OCI-LY7 (cell line): ENCODE results near the gene PPP2R2B. TPM values are rescaled to one million over a fixed set of nuclear protein-coding genes. Genes with fewer than 3 reads are reported as not detected.

Source experiments
- BruUV-seq: library from RNA; stranded (reverse); fragments of 400-500 nt; replicated peaks from 2 replicates; lab custom pipeline; 2021; lab: Mats Ljungman, UMichigan
- CTCF ChIA-PET: fragments of 300-600 bp; sonication (Branson Sonifier 250); formaldehyde crosslinking; loops from one replicate; lab custom pipeline; 2022; ENCODE audit warnings: antibody characterized with exemption; ENCODE audit not compliant: unreplicated experiment; lab: Charles Lee
- POLR2A ChIA-PET: fragments of 300-600 bp; sonication (Branson Sonifier 250); formaldehyde crosslinking; loops from one replicate; lab custom pipeline; 2022; ENCODE audit warnings: antibody characterized with exemption; lab: Charles Lee
- DNase-seq: peaks from one replicate; pipeline ENCODE4 v3.0.0-alpha.2; 2015; ENCODE audit warnings: low spot score
- H2AFZ ChIP-seq: fragments of 200-600 bp; sonication (generic), shearing (Covaris generic); 2 replicates; pipeline ENCODE4 v1.6.1; 2014; ENCODE audit warnings: mild to moderate bottlenecking, antibody characterized with exemption, low read length, moderate library complexity
- H3K27ac ChIP-seq: fragments of 200-600 bp; sonication (generic); 2 replicates; pipeline ENCODE4 v1.5.1; 2014; ENCODE audit warnings: mixed run types, low read depth, mild to moderate bottlenecking, moderate library complexity, low read length, inconsistent platforms; ENCODE audit not compliant: poor library complexity, severe bottlenecking
- H3K36me3 ChIP-seq: fragments of 200-600 bp; sonication (generic); 2 replicates; pipeline ENCODE4 v1.6.1; 2014; ENCODE audit warnings: mild to moderate bottlenecking, antibody characterized with exemption, low read length, moderate library complexity, mixed read lengths; ENCODE audit not compliant: insufficient read depth
- H3K4me1 ChIP-seq: fragments of 200-600 bp; sonication (generic); 2 replicates; pipeline ENCODE4 v1.5.1; 2014; ENCODE audit warnings: mild to moderate bottlenecking, low read length; ENCODE audit not compliant: insufficient read depth, poor library complexity, severe bottlenecking
- H3K4me2 ChIP-seq: fragments of 200-600 bp; sonication (generic); 2 replicates; pipeline ENCODE4 v1.6.1; 2014; ENCODE audit warnings: mild to moderate bottlenecking, low read length
- H3K4me3 ChIP-seq: fragments of 200-600 bp; sonication (generic); 2 replicates; pipeline ENCODE4 v1.5.1; 2014; ENCODE audit warnings: mild to moderate bottlenecking, low read depth, low read length; ENCODE audit not compliant: poor library complexity, severe bottlenecking
- H3K79me2 ChIP-seq: fragments of 200-600 bp; sonication (generic); 2 replicates; pipeline ENCODE4 v1.6.1; 2016; ENCODE audit warnings: low read depth, mild to moderate bottlenecking, low read length, moderate library complexity, mixed read lengths; ENCODE audit not compliant: insufficient read depth
- H3K9me2 ChIP-seq: fragments of 200-600 bp; sonication (generic); 2 replicates; pipeline ENCODE4 v1.6.1; 2016; ENCODE audit warnings: mild to moderate bottlenecking, low read length, mixed read lengths; ENCODE audit not compliant: insufficient read depth
- H3K9me3 ChIP-seq: fragments of 200-600 bp; sonication (generic); 2 replicates; pipeline ENCODE4 v1.6.1; 2014; ENCODE audit warnings: mild to moderate bottlenecking, mixed run types, low read length, mixed read lengths
- H4K20me1 ChIP-seq: fragments of 200-600 bp; sonication (generic); 2 replicates; pipeline ENCODE4 v1.6.1; 2014; ENCODE audit warnings: mild to moderate bottlenecking, antibody characterized with exemption, low read length, moderate library complexity, mixed read lengths; ENCODE audit not compliant: insufficient read depth
- EZH2phosphoT487 ChIP-seq: fragments of 200-600 bp; sonication (generic); IDR thresholded peaks from 2 replicates; pipeline ENCODE4 v1.6.1; 2018; ENCODE audit warnings: low read depth, borderline replicate concordance, mild to moderate bottlenecking, mixed run types, antibody characterized with exemption, low read length, moderate library complexity, mixed read lengths
- intact Hi-C: fragments of 100-400 bp; cut with micrococcal nuclease; formaldehyde crosslinking; loops from one replicate; pipeline ENCODE4 v1.10.0; 2022; ENCODE audit not compliant: unreplicated experiment
- total RNA-seq, 2 experiments: library from RNA; depleted of rRNA in 1 of 2; stranded (reverse); fragments of >200 nt in 1 of 2; shearing (Covaris generic) in 1 of 2; gene quantifications; 2 replicates each; pipeline ENCODE4 v1.2.3, GENCODE V29; 2014 to 2022
- TF ChIP-seq, protein P1 (sequence below): fragments of 200-600 bp; sonication (generic); conservative IDR thresholded peaks from 2 replicates; pipeline ENCODE4 v1.5.1; 2014; ENCODE audit warnings: mild to moderate bottlenecking, antibody characterized with exemption, low read length, moderate library complexity, mixed read lengths

Gene PPP2R2B
- total RNA-seq, 2 experiments from 2014 or later, result not detected

DNA sequence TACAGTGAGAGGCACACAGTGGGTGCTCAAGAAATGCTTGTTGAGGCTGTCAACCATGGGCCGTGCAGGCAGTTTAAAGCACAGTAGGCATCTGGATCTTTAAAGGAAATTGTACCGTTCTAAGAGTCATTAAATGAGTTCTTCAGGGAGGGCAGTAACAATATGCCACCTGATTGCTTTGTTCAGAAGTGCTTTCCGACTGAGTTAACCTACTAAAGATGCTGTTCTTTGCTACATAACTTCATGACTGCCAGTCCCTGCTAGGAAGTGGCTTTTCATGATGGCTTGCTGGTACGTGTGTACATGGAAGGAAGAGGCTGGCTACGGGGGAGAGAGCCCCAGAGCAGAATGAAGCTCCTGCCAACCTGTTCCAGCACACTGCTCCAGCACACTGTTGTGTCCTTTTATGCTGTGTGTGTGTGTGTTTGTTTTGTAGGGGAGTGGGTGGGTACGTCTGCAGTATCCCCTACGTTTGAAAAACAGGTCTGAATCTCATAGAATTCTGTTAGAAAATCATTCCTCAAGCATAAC lies 41.9 kb upstream of the PPP2R2B start:
- Histone ChIP-seq H4K20me1 (no peaks in the 10 kb centered on the region), H3K79me2 (no peaks in the 10 kb centered on the region), H3K36me3 (no peaks in the 10 kb centered on the region), H3K4me1 (no peaks in the 10 kb centered on the region), H2AFZ (no peak overlapping the region), H3K9me3 (no peaks in the 10 kb centered on the region), H3K4me3 (no peak overlapping the region), H3K27ac (no peak overlapping the region), H3K4me2 (no peak overlapping the region), H3K9me2 (no peaks in the 10 kb centered on the region)
- intact Hi-C loops, result no loop called here
- ChIA-PET POLR2A (no interaction called here), CTCF (no interaction called here)
- BruUV-seq, result no TSS peak
- no peak for DNase-seq
- TF ChIP-seq, protein P1, sequence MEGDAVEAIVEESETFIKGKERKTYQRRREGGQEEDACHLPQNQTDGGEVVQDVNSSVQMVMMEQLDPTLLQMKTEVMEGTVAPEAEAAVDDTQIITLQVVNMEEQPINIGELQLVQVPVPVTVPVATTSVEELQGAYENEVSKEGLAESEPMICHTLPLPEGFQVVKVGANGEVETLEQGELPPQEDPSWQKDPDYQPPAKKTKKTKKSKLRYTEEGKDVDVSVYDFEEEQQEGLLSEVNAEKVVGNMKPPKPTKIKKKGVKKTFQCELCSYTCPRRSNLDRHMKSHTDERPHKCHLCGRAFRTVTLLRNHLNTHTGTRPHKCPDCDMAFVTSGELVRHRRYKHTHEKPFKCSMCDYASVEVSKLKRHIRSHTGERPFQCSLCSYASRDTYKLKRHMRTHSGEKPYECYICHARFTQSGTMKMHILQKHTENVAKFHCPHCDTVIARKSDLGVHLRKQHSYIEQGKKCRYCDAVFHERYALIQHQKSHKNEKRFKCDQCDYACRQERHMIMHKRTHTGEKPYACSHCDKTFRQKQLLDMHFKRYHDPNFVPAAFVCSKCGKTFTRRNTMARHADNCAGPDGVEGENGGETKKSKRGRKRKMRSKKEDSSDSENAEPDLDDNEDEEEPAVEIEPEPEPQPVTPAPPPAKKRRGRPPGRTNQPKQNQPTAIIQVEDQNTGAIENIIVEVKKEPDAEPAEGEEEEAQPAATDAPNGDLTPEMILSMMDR, result no peak
- TF ChIP-seq EZH2phosphoT487, result no peak

DNA sequence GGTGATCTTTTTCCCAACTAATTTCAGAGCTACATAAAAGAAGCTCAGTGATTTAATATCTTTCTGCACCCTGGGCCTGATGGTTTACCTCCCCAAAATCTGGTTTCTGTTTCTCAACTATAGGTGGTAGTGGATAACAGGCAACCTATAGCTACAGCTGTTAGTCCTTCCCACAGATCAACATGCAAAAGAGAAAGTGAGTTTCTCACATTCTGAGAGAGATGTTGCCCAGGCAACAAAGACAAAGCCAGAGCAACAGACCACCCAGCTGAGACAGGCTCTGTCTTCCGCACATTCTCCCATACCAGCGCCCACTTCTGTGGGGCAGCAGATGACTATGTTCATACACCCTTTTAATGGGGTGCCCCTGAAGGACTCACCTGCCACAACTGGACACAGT lies 40.7 kb upstream of the PPP2R2B start:
- H2AFZ ChIP-seq, result no peak overlapping the region
- H3K9me3 ChIP-seq, result no peaks in the 10 kb centered on the region
- TF ChIP-seq, protein P1, result no peak
- TF ChIP-seq EZH2phosphoT487, result no peak
- H3K4me3 ChIP-seq, result no peak overlapping the region
- intact Hi-C loops, result no loop called here
- no peak overlapping the region for H3K4me2 ChIP-seq
- no peak overlapping the region for H3K27ac ChIP-seq
- no peaks in the 10 kb centered on the region for H4K20me1 ChIP-seq
- no peaks in the 10 kb centered on the region for H3K36me3 ChIP-seq
- BruUV-seq, result no TSS peak
- POLR2A ChIA-PET, result interaction anchor here (0.6 kb wide), 2 partner anchors 441 to 1959 kb away, joined by 3 to 5 read pairs; no protein-coding TSS in a partner anchor
- H3K79me2 ChIP-seq, result no peaks in the 10 kb centered on the region
- no peaks in the 10 kb centered on the region for H3K4me1 ChIP-seq
- CTCF ChIA-PET, result no interaction called here
- DNase-seq, result no peak
- H3K9me2 ChIP-seq, result no peaks in the 10 kb centered on the region

DNA sequence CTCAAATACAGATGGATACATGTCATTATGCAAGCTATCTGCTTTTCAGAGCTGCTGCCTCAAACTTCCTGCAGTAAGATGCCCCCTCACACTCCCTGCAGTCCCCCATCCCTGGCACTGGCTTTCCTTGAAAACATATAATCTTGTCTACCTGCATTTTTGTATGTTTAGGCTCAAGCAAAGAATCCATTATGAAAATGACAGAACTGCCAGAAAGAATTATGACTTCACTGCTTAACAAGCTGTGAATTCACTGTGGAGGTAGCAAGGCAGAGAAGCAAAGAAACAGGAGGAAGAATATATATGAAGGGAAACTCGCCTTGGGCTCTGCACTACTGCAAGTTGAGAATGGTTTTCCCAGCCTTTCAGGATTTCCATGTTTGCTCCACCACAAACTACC lies 39.4 kb upstream of the PPP2R2B start:
- H4K20me1 ChIP-seq, result no peaks in the 10 kb centered on the region
- H3K4me2 ChIP-seq, result no peak overlapping the region
- TF ChIP-seq, protein P1, result no peak
- no peak for TF ChIP-seq EZH2phosphoT487
- H3K79me2 ChIP-seq, result no peaks in the 10 kb centered on the region
- BruUV-seq, result no TSS peak
- H3K9me2 ChIP-seq, result no peaks in the 10 kb centered on the region
- H3K27ac ChIP-seq, result no peak overlapping the region
- ChIA-PET CTCF (no interaction called here), POLR2A (no interaction called here)
- no peak for DNase-seq
- no peaks in the 10 kb centered on the region for H3K9me3 ChIP-seq
- intact Hi-C loops, result no loop called here
- no peaks in the 10 kb centered on the region for H3K36me3 ChIP-seq
- H2AFZ ChIP-seq, result no peak overlapping the region
- no peaks in the 10 kb centered on the region for H3K4me1 ChIP-seq
- no peak overlapping the region for H3K4me3 ChIP-seq
